ENCODE measurements around the gene COL23A1. TPM values are rescaled to one million over a fixed set of nuclear protein-coding genes. Genes with fewer than 3 reads are reported as not detected.

The COL23A1 gene
- polyA plus RNA-seq, 3 donors: 0.11 to 0.21 TPM; not detected in 1

GRCh38 chr5:178287091-178287790 lies 303.0 kb downstream of the COL23A1 start:
- no peaks in the 10 kb centered on the region for H3K79me2 ChIP-seq (ENCODE audit: insufficient read depth, low read length)
- intact Hi-C loops (cut with micrococcal nuclease): no loop called here
- TF ChIP-seq CTCF (IDR thresholded peaks at IDR 0.05): no peak
- Mint-ChIP-seq H3K9me3 (peaks cover 4 to 9% (median 6%) of the 10 kb centered on the region in 7 donors), H3K27me3 (ENCODE audit: low read depth in 3 of 3) (peaks cover 0 to 4% (median 0%) of the 10 kb centered on the region in 3 donors), H3K27ac (peak overlapping the region in 1 of 7 donors; percentile 7), H3K36me3 (no peaks in the 10 kb centered on the region), H3K4me3 (no peak overlapping the region), H3K4me1 (peaks cover 13% of the 10 kb centered on the region)
- WGBS (ENCODE audit: insufficient coverage): 95% methylated on average over 20 of the region's 20 CpGs
- no peak for DNase-seq
- no peak overlapping the region for H3K27ac ChIP-seq (ENCODE audit: low read depth in 1 of 2, low read length in 2 of 2)
- H3K4me2 ChIP-seq (replicated peaks; ENCODE audit: extremely low read depth, low read length, poor library complexity, severe bottlenecking): no peak overlapping the region
- no peaks in the 10 kb centered on the region for H4K20me1 ChIP-seq (ENCODE audit: insufficient read depth, low read length)
- H3K9ac ChIP-seq (ENCODE audit: insufficient read depth, low read length, poor library complexity, severe bottlenecking): no peak overlapping the region
- no peak overlapping the region for H3K4me3 ChIP-seq (replicated peaks in 1 of 3; ENCODE audit: low read depth in 2 of 3, low read length in 3 of 3)
- H3K4me1 ChIP-seq (ENCODE audit: control insufficient read depth in 1 of 2, insufficient read depth in 2 of 2, low read length in 2 of 2): peaks cover 5 to 6% of the 10 kb centered on the region in 2 donors
- H3K9me3 ChIP-seq (replicated peaks in 1 of 2; ENCODE audit: control insufficient read depth in 1 of 2, insufficient read depth in 1 of 2, low read length in 2 of 2): peaks cover 4 to 6% of the 10 kb centered on the region in 2 donors
- no peaks in the 10 kb centered on the region for H3K27me3 ChIP-seq (ENCODE audit: control insufficient read depth in 2 of 2, insufficient read depth in 2 of 2, low read length in 2 of 2)
- no peaks in the 10 kb centered on the region for H3K36me3 ChIP-seq (replicated peaks in 1 of 2; ENCODE audit: control insufficient read depth in 1 of 2, insufficient read depth in 2 of 2, low read length in 2 of 2)
- H2AFZ ChIP-seq (ENCODE audit: insufficient read depth, low read depth, low read length, poor library complexity, severe bottlenecking): no peak overlapping the region

GRCh38 chr5:178286226-178287090 lies 303.7 kb downstream of the COL23A1 start:
- 88% methylated on average over 21 of the region's 34 CpGs for WGBS (ENCODE audit: insufficient coverage)
- intact Hi-C loops (cut with micrococcal nuclease): no loop called here
- H3K27ac Mint-ChIP-seq: no peak overlapping the region

More at GRCh38 chr5:178286226-178287090, 303.7 kb downstream of the COL23A1 start:
- no peaks in the 10 kb centered on the region for H4K20me1 ChIP-seq (ENCODE audit: insufficient read depth, low read length)
- H3K9me3 Mint-ChIP-seq: peaks cover 4 to 9% (median 6%) of the 10 kb centered on the region in 7 donors
- no peaks in the 10 kb centered on the region for H3K36me3 ChIP-seq (replicated peaks in 1 of 2; ENCODE audit: control insufficient read depth in 1 of 2, insufficient read depth in 2 of 2, low read length in 2 of 2)
- no peak overlapping the region for H3K4me3 ChIP-seq (replicated peaks in 1 of 3; ENCODE audit: low read depth in 2 of 3, low read length in 3 of 3)
- H3K27me3 ChIP-seq (ENCODE audit: control insufficient read depth in 2 of 2, insufficient read depth in 2 of 2, low read length in 2 of 2): no peaks in the 10 kb centered on the region
- DNase-seq: no peak
- H2AFZ ChIP-seq (ENCODE audit: insufficient read depth, low read depth, low read length, poor library complexity, severe bottlenecking): no peak overlapping the region
- H3K4me2 ChIP-seq (replicated peaks; ENCODE audit: extremely low read depth, low read length, poor library complexity, severe bottlenecking): no peak overlapping the region
- H3K27ac ChIP-seq (ENCODE audit: low read depth in 1 of 2, low read length in 2 of 2): no peak overlapping the region
- no peaks in the 10 kb centered on the region for H3K36me3 Mint-ChIP-seq
- peak overlapping the region; percentile 8 for H3K9ac ChIP-seq (ENCODE audit: insufficient read depth, low read length, poor library complexity, severe bottlenecking)
- TF ChIP-seq CTCF (IDR thresholded peaks at IDR 0.05): no peak
- H3K4me1 Mint-ChIP-seq: peaks cover 13% of the 10 kb centered on the region
- H3K4me3 Mint-ChIP-seq: no peak overlapping the region
- peaks cover 5 to 6% of the 10 kb centered on the region in 2 donors for H3K4me1 ChIP-seq (ENCODE audit: control insufficient read depth in 1 of 2, insufficient read depth in 2 of 2, low read length in 2 of 2)
- no peaks in the 10 kb centered on the region for H3K79me2 ChIP-seq (ENCODE audit: insufficient read depth, low read length)
- H3K9me3 ChIP-seq (replicated peaks in 1 of 2; ENCODE audit: control insufficient read depth in 1 of 2, insufficient read depth in 1 of 2, low read length in 2 of 2): peaks cover 4 to 6% of the 10 kb centered on the region in 2 donors
- peaks cover 0 to 4% (median 0%) of the 10 kb centered on the region in 3 donors for H3K27me3 Mint-ChIP-seq (ENCODE audit: low read depth in 3 of 3)
